Lung (tissue), 12 donors: ENCODE results near the gene NR6A1. TPM values are rescaled to one million over a fixed set of nuclear protein-coding genes. Genes with fewer than 3 reads are reported as not detected.

Experiments
- ATAC-seq: fragments of 200-7000 bp; cut with Tn5 transposase; one replicate; pipeline ENCODE4 v1.9.1; 2020; ENCODE audit warnings: moderate number of reproducible peaks; ENCODE audit not compliant: insufficient read depth, low FRiP score
- DNase-seq, 3 donors: peaks; one replicate each; pipeline ENCODE4 v3.0.0-alpha.2; 2013 to 2017
- H3K27ac ChIP-seq, 2 donors: one replicate each; pipeline ENCODE4 v1.5.1; 2013; ENCODE audit warnings: mild to moderate bottlenecking in 2 of 2, moderate library complexity in 2 of 2, control low read depth in 1 of 2, inconsistent platforms in 1 of 2, low read depth in 1 of 2, low read length in 1 of 2
- H3K27me3 ChIP-seq, 3 donors: one replicate each; pipeline ENCODE4 v1.5.1; 2013; ENCODE audit warnings: low read length in 2 of 3; ENCODE audit not compliant: control insufficient read depth in 3 of 3, insufficient read depth in 3 of 3
- H3K36me3 ChIP-seq, 4 donors: one replicate each; pipeline ENCODE4 v1.5.1; 2013; ENCODE audit warnings: low read length in 4 of 4, mild to moderate bottlenecking in 1 of 4, moderate library complexity in 1 of 4; ENCODE audit not compliant: control insufficient read depth in 4 of 4, insufficient read depth in 4 of 4
- H3K4me1 ChIP-seq, 5 donors: one replicate each; pipeline ENCODE4 v1.5.1; 2013; ENCODE audit warnings: low read length in 5 of 5, mild to moderate bottlenecking in 2 of 5, moderate library complexity in 1 of 5; ENCODE audit not compliant: control insufficient read depth in 5 of 5, insufficient read depth in 5 of 5
- H3K4me3 ChIP-seq: one replicate; pipeline ENCODE4 v1.5.1; 2013; ENCODE audit warnings: mild to moderate bottlenecking, control low read depth, moderate library complexity
- H3K9ac ChIP-seq, 2 donors: one replicate each; pipeline ENCODE4 v1.5.1; 2013; ENCODE audit warnings: low read length in 2 of 2, control low read depth in 1 of 2; ENCODE audit not compliant: insufficient read depth in 1 of 2
- H3K9me3 ChIP-seq, 4 donors: one replicate each; pipeline ENCODE4 v1.5.1; 2013; ENCODE audit warnings: low read length in 3 of 4, mild to moderate bottlenecking in 1 of 4, moderate library complexity in 1 of 4; ENCODE audit not compliant: control insufficient read depth in 4 of 4, insufficient read depth in 3 of 4
- WGBS, 2 donors: extraction: QIAGEN DNeasy Blood & Tissue Kit; methylation state at CpG; one replicate each; pipeline ENCODE4 v1.1.7; 2013; 5-methylcytosine and 5-hydroxymethylcytosine counted together
- polyA plus RNA-seq, 2 donors: library from polyadenylated mRNA; stranded (reverse); fragments of 200-250 nt; gene quantifications; one replicate each; pipeline ENCODE4 v1.2.1, GENCODE V29; 2013
- total RNA-seq, 2 donors: library from RNA; depleted of rRNA in 1 of 2; stranded (reverse); fragments of >200 nt in 1 of 2; gene quantifications; one replicate each; pipeline ENCODE4 v1.2.1, GENCODE V29; 2014 to 2021
- TF ChIP-seq, protein P1 (sequence below): IDR thresholded peaks from 2 replicates; pipeline ENCODE4 v1.5.1; 2012; ENCODE audit warnings: mild to moderate bottlenecking; ENCODE audit errors: control extremely low read depth, extremely low read depth
- donor health status: control.
- donor health status: control.
- donor health status: Bipolar disorder and iron deficiency.
- donor health status: healthy.
- donor health status: DM: yes; HTN: yes; CAD: no.

The NR6A1 gene
- total and polyA plus RNA-seq, 4 donors: 0.94 to 4.0 (median 2.4) TPM

DNA sequence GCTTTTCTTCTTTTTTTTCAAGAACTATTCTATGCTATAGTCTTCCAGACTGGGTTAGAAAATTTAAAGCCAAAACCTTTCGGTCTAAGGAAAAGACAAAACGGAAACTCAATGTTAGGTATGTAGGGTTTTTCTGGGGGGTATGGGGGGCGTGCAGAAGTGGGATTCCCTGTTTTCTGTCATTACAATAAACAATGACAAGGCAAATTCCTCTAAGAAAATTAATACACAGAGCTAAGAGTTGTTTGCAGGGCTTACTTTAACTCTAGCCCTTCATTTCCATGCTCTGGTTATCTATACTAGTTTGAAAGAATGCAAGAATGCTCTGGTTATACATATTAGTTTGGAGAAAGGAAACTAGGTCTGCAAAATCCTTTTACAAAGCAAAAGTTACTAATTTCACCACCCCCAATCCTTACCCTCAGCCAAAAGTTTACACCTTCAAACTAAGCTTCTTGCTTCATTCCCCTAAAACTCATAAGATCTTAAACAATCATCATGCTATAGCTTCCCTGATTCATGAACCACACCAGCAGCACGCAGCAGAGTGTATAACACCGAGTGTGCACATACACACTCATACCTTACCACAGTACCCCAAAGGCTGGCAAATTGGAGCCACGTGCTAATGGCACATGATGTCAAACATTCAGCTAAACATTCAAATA, 174.8 kb downstream of the NR6A1 start:
- no peak for DNase-seq
- 83 to 92% methylated on average over 6 of the region's 6 CpGs for WGBS, 2 donors
- Histone ChIP-seq H3K27ac (no peak overlapping the region), H3K36me3 (no peaks in the 10 kb centered on the region), H3K4me3 (no peak overlapping the region), H3K4me1 (peaks cover 2 to 52% (median 28%) of the 10 kb centered on the region in 5 donors), H3K9me3 (no peaks in the 10 kb centered on the region), H3K9ac (no peak overlapping the region), H3K27me3 (no peaks in the 10 kb centered on the region)
- TF ChIP-seq, protein P1, sequence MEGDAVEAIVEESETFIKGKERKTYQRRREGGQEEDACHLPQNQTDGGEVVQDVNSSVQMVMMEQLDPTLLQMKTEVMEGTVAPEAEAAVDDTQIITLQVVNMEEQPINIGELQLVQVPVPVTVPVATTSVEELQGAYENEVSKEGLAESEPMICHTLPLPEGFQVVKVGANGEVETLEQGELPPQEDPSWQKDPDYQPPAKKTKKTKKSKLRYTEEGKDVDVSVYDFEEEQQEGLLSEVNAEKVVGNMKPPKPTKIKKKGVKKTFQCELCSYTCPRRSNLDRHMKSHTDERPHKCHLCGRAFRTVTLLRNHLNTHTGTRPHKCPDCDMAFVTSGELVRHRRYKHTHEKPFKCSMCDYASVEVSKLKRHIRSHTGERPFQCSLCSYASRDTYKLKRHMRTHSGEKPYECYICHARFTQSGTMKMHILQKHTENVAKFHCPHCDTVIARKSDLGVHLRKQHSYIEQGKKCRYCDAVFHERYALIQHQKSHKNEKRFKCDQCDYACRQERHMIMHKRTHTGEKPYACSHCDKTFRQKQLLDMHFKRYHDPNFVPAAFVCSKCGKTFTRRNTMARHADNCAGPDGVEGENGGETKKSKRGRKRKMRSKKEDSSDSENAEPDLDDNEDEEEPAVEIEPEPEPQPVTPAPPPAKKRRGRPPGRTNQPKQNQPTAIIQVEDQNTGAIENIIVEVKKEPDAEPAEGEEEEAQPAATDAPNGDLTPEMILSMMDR: no peak
- ATAC-seq: no peak

DNA sequence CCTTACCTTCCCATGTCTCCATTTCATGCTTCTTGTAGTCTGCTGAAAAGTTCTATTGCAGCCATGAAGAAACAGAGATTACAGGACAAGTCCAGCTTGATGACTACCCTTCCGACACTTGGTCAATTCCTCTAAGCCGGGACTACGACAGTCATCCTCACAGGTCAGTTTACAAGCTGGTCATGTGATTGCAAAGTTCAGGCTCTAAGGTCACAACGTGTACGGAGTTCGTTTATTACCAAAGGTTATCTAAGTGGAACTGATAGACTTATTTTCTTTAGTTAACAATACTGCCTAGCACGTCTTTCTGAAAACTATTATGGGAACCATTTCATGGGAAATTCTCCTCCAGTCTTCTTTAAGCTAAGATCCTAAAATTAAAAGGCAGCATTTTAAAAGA, 175.4 kb downstream of the NR6A1 start:
- no peaks in the 10 kb centered on the region for H3K27me3 ChIP-seq
- H3K9me3 ChIP-seq: no peaks in the 10 kb centered on the region
- no peak overlapping the region for H3K4me3 ChIP-seq
- DNase-seq (peak in 1 of 3 donors; percentile 28), ATAC-seq (no peak)
- TF ChIP-seq, protein P1: no peak
- no peak overlapping the region for H3K9ac ChIP-seq
- no peak overlapping the region for H3K27ac ChIP-seq
- 84% methylated on average over 7 of the region's 7 CpGs for WGBS, 2 donors
- H3K4me1 ChIP-seq: peaks cover 2 to 58% (median 30%) of the 10 kb centered on the region in 5 donors
- H3K36me3 ChIP-seq: no peaks in the 10 kb centered on the region

DNA sequence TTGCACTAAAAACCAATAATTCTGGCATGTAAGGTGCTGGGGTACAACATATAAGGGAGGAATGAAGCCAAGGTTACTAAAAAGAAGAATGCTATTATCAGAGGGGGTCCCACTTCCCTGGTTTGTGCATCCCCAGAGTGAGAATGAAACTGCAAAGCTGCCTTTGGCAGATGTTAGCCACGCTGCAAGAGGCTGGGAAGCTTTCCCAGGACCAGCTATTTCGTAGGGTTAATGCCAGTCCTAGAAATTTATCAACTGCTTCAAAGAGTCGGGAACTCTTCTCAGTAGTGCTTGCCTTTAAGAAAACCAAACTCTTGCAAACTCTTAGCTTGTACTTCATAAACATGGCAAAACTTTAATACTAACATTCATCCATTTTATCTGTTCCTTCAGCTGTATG, 176.4 kb downstream of the NR6A1 start:
- ATAC-seq: no peak

More for the DNA sequence above, 176.4 kb downstream of the NR6A1 start:
- TF ChIP-seq, protein P1: no peak
- no peak overlapping the region for H3K9ac ChIP-seq
- 52 to 73% methylated on average over 3 of the region's 3 CpGs for WGBS, 2 donors
- no peaks in the 10 kb centered on the region for H3K9me3 ChIP-seq
- no peak overlapping the region for H3K4me3 ChIP-seq
- H3K4me1 ChIP-seq: peaks cover 2 to 63% (median 30%) of the 10 kb centered on the region in 5 donors
- peak; percentile 71 to 90 (median 90) for DNase-seq
- no peak overlapping the region for H3K27ac ChIP-seq
- no peaks in the 10 kb centered on the region for H3K27me3 ChIP-seq
- no peaks in the 10 kb centered on the region for H3K36me3 ChIP-seq
